ENCODE measurements around the gene TTC21B.

The TTC21B gene

GRCh38 chr2:165877565-165878550 lies 75.7 kb downstream of the TTC21B start:
- no peak for DNase-seq
- peaks cover 15% of the 10 kb centered on the region for H3K36me3 ChIP-seq
- no peak overlapping the region for H3K27ac ChIP-seq
- H3K4me3 ChIP-seq (ENCODE audit: low read depth, low read length), result no peak overlapping the region
- no peaks in the 10 kb centered on the region for H3K27me3 ChIP-seq (ENCODE audit: insufficient read depth, low read depth, severe bottlenecking)
- TF ChIP-seq CTCF (IDR thresholded peaks at IDR 0.05; ENCODE audit: low read depth, low read length), result no peak
- no peaks in the 10 kb centered on the region for H3K9me3 ChIP-seq (ENCODE audit: severe bottlenecking)

- TF ChIP-seq CTCF (IDR thresholded peaks at IDR 0.05; ENCODE audit: low read depth, low read length), result no peak
- Histone ChIP-seq H3K27me3 (ENCODE audit: insufficient read depth, low read depth, severe bottlenecking) (no peaks in the 10 kb centered on the region), H3K9me3 (ENCODE audit: severe bottlenecking) (no peaks in the 10 kb centered on the region), H3K27ac (no peak overlapping the region), H3K36me3 (peaks cover 9% of the 10 kb centered on the region; the same call in 1 of the 2 replicates), H3K4me3 (ENCODE audit: low read depth, low read length) (no peak overlapping the region)
- DNase-seq, result no peak
Observed at GRCh38 chr2:165876712-165877111, 76.9 kb downstream of the TTC21B start.

GRCh38 chr2:165876269-165876668 lies 77.3 kb downstream of the TTC21B start:
- H3K27ac ChIP-seq, result no peak overlapping the region
- H3K9me3 ChIP-seq (ENCODE audit: severe bottlenecking), result no peaks in the 10 kb centered on the region
- no peaks in the 10 kb centered on the region for H3K27me3 ChIP-seq (ENCODE audit: insufficient read depth, low read depth, severe bottlenecking)
- H3K4me3 ChIP-seq (ENCODE audit: low read depth, low read length), result no peak overlapping the region
- no peak for TF ChIP-seq CTCF (IDR thresholded peaks at IDR 0.05; ENCODE audit: low read depth, low read length)
- peaks cover 8% of the 10 kb centered on the region; the same call in 1 of the 2 replicates for H3K36me3 ChIP-seq
- DNase-seq, result no peak

GRCh38 chr2:165874445-165875039 lies 79.0 kb downstream of the TTC21B start:
- peak; percentile 35; the same call in 1 of the 2 replicates for TF ChIP-seq CTCF (IDR thresholded peaks at IDR 0.05; ENCODE audit: low read depth, low read length)

GRCh38 chr2:165872101-165872791 lies 81.3 kb downstream of the TTC21B start:
- Histone ChIP-seq H3K9me3 (ENCODE audit: severe bottlenecking) (no peaks in the 10 kb centered on the region), H3K27me3 (ENCODE audit: insufficient read depth, low read depth, severe bottlenecking) (no peaks in the 10 kb centered on the region), H3K4me3 (ENCODE audit: low read depth, low read length) (no peak overlapping the region), H3K27ac (no peak overlapping the region), H3K36me3 (peaks cover 3% of the 10 kb centered on the region; the same call in 1 of the 2 replicates)
- no peak for TF ChIP-seq CTCF (IDR thresholded peaks at IDR 0.05; ENCODE audit: low read depth, low read length)
- no peak for DNase-seq

More at GRCh38 chr2:165874445-165875039, 79.0 kb downstream of the TTC21B start:
- Histone ChIP-seq H3K27ac (no peak overlapping the region), H3K27me3 (ENCODE audit: insufficient read depth, low read depth, severe bottlenecking) (no peaks in the 10 kb centered on the region), H3K36me3 (peaks cover 3% of the 10 kb centered on the region; the same call in 1 of the 2 replicates), H3K9me3 (ENCODE audit: severe bottlenecking) (no peaks in the 10 kb centered on the region), H3K4me3 (ENCODE audit: low read depth, low read length) (no peak overlapping the region)
- DNase-seq, result no peak
